HL-60 (cell line): ENCODE data around the gene GNAI2.

Experiments used
- TF ChIP-seq, protein P1 (sequence below): IDR thresholded peaks from one replicate; pipeline ENCODE4 v1.5.1; 2011; ENCODE audit warnings: low read length, control low read depth, inconsistent platforms; ENCODE audit not compliant: insufficient read depth
- TF ChIP-seq, protein P2 (sequence below): IDR thresholded peaks from 2 replicates; pipeline ENCODE4 v1.6.1; 2012; ENCODE audit warnings: low read depth; ENCODE audit not compliant: insufficient replicate concordance

DNA sequence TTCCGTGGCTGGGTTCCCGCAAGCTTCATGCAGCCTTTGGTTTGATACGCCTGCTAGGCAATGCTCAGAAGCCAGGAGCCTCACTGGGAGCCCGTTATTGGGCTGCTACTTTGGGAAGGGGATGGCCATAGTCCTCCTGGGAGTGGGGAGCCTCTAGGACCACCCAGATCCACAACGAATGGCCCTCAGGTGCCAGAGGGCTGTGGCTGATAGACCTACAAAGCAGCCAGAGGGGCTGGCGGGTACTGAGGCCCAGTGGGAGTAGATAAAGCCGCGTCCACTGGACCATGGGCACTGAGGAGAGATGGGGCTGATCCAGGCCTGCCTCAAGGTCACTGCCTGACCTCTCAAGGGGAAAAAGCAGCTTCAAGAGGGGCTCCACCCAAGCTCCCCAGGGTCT is 43.9 kb upstream of the GNAI2 start:
- TF ChIP-seq, protein P1, sequence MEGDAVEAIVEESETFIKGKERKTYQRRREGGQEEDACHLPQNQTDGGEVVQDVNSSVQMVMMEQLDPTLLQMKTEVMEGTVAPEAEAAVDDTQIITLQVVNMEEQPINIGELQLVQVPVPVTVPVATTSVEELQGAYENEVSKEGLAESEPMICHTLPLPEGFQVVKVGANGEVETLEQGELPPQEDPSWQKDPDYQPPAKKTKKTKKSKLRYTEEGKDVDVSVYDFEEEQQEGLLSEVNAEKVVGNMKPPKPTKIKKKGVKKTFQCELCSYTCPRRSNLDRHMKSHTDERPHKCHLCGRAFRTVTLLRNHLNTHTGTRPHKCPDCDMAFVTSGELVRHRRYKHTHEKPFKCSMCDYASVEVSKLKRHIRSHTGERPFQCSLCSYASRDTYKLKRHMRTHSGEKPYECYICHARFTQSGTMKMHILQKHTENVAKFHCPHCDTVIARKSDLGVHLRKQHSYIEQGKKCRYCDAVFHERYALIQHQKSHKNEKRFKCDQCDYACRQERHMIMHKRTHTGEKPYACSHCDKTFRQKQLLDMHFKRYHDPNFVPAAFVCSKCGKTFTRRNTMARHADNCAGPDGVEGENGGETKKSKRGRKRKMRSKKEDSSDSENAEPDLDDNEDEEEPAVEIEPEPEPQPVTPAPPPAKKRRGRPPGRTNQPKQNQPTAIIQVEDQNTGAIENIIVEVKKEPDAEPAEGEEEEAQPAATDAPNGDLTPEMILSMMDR = no peak
- TF ChIP-seq, protein P2, sequence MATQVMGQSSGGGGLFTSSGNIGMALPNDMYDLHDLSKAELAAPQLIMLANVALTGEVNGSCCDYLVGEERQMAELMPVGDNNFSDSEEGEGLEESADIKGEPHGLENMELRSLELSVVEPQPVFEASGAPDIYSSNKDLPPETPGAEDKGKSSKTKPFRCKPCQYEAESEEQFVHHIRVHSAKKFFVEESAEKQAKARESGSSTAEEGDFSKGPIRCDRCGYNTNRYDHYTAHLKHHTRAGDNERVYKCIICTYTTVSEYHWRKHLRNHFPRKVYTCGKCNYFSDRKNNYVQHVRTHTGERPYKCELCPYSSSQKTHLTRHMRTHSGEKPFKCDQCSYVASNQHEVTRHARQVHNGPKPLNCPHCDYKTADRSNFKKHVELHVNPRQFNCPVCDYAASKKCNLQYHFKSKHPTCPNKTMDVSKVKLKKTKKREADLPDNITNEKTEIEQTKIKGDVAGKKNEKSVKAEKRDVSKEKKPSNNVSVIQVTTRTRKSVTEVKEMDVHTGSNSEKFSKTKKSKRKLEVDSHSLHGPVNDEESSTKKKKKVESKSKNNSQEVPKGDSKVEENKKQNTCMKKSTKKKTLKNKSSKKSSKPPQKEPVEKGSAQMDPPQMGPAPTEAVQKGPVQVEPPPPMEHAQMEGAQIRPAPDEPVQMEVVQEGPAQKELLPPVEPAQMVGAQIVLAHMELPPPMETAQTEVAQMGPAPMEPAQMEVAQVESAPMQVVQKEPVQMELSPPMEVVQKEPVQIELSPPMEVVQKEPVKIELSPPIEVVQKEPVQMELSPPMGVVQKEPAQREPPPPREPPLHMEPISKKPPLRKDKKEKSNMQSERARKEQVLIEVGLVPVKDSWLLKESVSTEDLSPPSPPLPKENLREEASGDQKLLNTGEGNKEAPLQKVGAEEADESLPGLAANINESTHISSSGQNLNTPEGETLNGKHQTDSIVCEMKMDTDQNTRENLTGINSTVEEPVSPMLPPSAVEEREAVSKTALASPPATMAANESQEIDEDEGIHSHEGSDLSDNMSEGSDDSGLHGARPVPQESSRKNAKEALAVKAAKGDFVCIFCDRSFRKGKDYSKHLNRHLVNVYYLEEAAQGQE = no peak
